Brain microvascular endothelial cell (primary cell): ENCODE measurements around the gene ANTXRL.
"Not testable (repeated sequence)": the region's sequence is repeated elsewhere in the genome, so short reads cannot be mapped to it uniquely, and the experiment has no call there.

ENCODE experiments used
- DNase-seq: peaks from one replicate; pipeline ENCODE4 v3.0.0-alpha.2; 2020
- H3K27ac ChIP-seq: fragments of 250-450 bp; sonication (Bioruptor Pico); 2 replicates; pipeline ENCODE4 v1.5.1; 2020; ENCODE audit warnings: mild to moderate bottlenecking, moderate library complexity
- H3K27me3 ChIP-seq: fragments of 250-450 bp; sonication (Bioruptor Pico); replicated peaks from 2 replicates; pipeline ENCODE4 v1.5.1; 2020; ENCODE audit warnings: mild to moderate bottlenecking
- H3K36me3 ChIP-seq: fragments of 250-450 bp; sonication (Bioruptor Pico); replicated peaks from 2 replicates; pipeline ENCODE4 v1.5.1; 2020; ENCODE audit warnings: mild to moderate bottlenecking
- H3K4me3 ChIP-seq: 2 replicates; pipeline ENCODE4 v1.5.1; 2011; ENCODE audit warnings: low read depth, mild to moderate bottlenecking, control low read depth, low read length, moderate library complexity
- in situ Hi-C: cut with HindIII; loops from 2 replicates; pipeline ENCODE4 v1.10.0; 2017; ENCODE audit warnings: low sequenced_read_pairs, low pct_ligation_motif_present
- TF ChIP-seq, protein P1 (sequence below): IDR thresholded peaks from 2 replicates; pipeline ENCODE4 v1.5.1; 2011; ENCODE audit warnings: low read depth, mild to moderate bottlenecking, moderate library complexity, low read length, control low read depth, inconsistent platforms; ENCODE audit errors: missing control alignments

ANTXRL gene

DNA sequence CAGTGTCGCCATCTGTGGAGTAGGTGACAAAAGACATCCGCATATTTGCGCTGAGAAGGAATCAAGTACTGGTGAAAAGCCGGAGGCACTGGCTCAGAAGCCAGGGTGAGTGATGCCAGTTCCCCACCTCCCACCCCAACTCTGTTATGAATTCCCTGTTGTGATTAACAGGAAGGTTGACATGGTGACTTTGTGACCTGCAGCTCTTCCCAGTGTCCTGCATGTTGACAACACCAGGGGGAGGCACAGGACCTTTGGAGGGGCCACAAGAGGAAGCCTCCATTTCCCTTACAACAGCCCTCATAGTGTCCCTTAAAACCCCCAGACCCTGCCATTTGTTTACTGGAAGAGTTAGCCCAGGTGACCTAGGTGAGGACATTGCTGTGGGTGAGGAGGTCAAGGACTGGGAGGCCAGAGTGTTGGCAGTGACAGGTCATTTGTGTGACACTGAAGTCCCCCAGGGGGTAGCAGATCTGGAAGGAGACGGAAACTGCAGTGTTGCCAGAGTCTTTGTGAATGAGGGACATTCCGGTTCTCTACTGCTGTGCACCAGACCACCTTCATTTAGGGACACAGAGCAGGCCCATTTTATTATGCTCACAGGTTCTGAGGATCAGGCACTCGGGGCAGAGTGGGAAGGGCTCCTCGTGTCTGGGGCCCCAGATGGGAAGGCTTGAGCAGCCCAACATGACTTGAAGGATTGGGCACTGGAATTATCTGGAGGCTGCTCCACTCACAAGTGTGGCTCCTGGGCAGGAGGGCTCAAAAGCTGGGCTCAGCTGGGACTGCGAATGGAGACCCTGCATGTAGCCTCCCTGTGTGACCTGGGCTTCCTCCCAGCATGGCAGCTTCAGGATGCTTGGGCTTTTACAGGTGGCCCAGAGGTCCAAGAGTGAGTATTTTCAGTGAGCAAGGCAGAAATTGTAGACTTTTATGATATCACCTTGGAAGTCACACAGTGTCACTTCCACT lies 13.0 kb upstream of the ANTXRL start:
- TF ChIP-seq, protein P1, sequence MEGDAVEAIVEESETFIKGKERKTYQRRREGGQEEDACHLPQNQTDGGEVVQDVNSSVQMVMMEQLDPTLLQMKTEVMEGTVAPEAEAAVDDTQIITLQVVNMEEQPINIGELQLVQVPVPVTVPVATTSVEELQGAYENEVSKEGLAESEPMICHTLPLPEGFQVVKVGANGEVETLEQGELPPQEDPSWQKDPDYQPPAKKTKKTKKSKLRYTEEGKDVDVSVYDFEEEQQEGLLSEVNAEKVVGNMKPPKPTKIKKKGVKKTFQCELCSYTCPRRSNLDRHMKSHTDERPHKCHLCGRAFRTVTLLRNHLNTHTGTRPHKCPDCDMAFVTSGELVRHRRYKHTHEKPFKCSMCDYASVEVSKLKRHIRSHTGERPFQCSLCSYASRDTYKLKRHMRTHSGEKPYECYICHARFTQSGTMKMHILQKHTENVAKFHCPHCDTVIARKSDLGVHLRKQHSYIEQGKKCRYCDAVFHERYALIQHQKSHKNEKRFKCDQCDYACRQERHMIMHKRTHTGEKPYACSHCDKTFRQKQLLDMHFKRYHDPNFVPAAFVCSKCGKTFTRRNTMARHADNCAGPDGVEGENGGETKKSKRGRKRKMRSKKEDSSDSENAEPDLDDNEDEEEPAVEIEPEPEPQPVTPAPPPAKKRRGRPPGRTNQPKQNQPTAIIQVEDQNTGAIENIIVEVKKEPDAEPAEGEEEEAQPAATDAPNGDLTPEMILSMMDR: peak; percentile 21
- no peak overlapping the region for H3K27ac ChIP-seq
- no peak for DNase-seq
- no peaks in the 10 kb centered on the region for H3K36me3 ChIP-seq
- in situ Hi-C loops: no loop called here
- H3K4me3 ChIP-seq: no peak overlapping the region
- no peaks in the 10 kb centered on the region for H3K27me3 ChIP-seq

DNA sequence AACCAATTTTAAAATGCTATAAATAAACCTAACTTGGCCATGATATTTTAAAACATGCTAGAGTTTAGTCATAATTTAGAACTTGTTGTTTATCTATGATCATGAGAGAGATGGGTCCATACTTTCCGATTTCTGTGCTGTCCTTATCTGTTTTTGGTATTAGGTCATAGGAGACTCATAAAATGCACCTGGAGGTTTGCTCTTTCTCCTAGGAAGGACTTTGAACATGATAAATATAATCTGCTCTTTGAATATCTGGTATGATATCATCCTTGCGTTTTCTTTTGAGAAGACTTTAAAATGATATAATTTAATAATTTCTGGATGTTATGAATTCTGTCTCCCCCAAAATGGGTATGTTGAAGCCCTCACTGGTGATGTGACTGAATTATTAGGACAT lies 9.0 kb upstream of the ANTXRL start:
- in situ Hi-C loops: no loop called here
- Histone ChIP-seq H3K36me3 (no peaks in the 10 kb centered on the region), H3K27me3 (peaks cover 3% of the 10 kb centered on the region), H3K27ac (no peak overlapping the region), H3K4me3 (no peak overlapping the region)
- no peak for DNase-seq
- TF ChIP-seq, protein P1: no peak

DNA sequence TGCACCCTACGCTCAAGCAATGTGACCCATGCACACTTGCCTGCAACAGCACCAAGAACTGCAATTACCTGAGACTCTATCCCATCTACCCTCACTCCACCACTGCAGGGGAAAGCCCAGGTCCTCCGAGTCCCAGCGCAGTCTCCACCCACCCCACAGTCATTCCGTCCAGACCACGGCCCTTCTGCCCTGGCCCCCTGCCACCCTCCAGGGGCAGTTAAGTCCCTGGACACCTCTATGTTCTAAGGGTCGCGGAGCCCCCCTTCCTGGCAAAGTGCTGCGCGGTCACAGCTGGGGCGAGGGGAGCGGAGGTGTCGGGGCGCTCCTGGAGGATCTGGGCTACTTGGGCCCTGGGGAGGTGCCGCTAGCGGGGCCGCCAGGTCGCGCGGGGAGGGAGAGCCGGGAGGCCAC lies 4.4 kb upstream of the ANTXRL start:
- Histone ChIP-seq H3K4me3 (peak overlapping the region; percentile 31), H3K27me3 (peaks cover 12% of the 10 kb centered on the region)
- in situ Hi-C loops, H3K36me3 ChIP-seq, H3K27ac ChIP-seq, DNase-seq: not testable (repeated sequence)

DNA sequence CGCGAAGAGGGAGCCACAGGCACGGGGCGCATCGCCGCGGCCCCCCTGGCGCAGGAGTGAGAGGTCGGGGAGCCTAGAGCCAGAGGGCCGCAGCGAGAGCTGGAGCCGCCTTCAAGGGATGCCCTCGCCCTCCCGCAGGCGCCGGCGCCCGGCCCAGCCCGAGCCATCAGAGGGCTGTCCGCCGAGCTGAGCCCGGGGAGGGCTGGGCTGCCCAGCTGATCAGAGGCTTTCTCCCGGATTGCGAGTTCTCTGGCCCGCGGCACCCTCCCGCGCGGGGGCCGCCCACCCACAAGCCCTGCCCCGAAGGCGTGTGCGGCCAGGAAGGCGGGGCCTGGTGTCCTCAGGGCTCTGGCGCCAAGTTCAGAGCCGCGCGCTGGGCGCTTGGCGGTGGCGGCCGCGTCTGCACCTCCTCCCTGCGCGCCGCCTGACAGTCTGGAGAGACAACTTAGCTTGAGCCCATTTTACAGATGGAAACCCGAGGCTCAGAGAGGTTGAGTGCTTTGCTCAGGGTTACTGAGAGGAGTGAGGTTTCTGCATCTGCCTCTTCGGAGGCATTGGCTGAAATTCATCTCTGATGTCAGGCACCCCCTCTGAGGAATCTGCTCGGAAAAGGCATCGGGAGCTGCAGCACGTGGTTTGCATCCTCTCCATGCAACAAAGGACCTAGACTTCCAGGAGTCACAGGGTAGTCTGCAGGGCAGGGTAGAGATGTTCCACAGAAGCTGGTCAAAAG lies 3.8 kb upstream of the ANTXRL start:
- Histone ChIP-seq H3K36me3 (no peaks in the 10 kb centered on the region), H3K4me3 (peak overlapping the region; percentile 31), H3K27me3 (peaks cover 12% of the 10 kb centered on the region), H3K27ac (no peak overlapping the region)
- peak; percentile 18 for DNase-seq
- in situ Hi-C loops: no loop called here
- TF ChIP-seq, protein P1: no peak

DNA sequence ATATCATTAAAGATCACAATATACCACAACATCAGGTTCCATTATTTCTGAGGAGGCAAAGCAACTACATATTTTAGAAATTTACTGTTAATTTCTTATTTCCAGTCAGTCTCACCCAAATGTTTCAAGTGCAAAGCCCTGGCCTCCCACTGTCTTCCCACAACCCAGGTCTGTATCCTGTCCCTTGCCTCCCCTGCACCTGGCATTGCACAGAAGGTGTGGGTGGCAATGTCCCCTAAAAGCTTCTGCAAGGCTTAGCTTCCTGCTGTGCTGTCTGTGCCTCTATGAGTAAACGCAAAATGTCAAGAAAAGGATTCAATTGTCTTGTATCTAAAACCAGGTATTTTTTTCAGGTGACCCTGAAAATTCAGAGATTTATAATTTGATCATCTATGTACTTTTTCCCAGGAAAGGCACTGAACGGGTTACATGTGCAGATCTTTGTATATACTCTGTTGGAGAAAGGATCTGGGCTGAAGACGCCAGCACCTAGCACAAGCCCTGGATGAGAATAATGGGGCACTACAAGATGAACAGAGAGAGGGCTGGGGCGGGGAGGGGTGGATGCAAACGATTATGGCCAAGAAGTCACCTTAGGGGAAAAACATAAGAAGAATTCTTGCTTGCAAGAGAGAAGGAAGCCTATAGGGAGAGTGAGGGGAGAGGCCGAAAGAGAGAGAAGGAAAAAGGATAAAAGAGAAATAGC lies 3.1 kb upstream of the ANTXRL start:
- peaks cover 12% of the 10 kb centered on the region for H3K27me3 ChIP-seq
- DNase-seq: no peak
- TF ChIP-seq, protein P1: no peak

More for the DNA sequence above, 3.1 kb upstream of the ANTXRL start:
- Histone ChIP-seq H3K4me3 (peak overlapping the region; percentile 62), H3K36me3 (no peaks in the 10 kb centered on the region), H3K27ac (no peak overlapping the region)
- in situ Hi-C loops: no loop called here
